Activated T-helper 1 cell treated with anti-CD3 and anti-CD28 coated beads, Interleukin-2, amount 50 U/mL, for 16 hours (primary cell): Measurements from ENCODE around the gene PC.

Source experiments
- DNase-seq, 2 donors: peaks; one replicate each; pipeline ENCODE4 v3.0.0-alpha.2; 2020; ENCODE audit warnings: low read depth in 1 of 2, low spot score in 1 of 2

PC gene

DNA sequence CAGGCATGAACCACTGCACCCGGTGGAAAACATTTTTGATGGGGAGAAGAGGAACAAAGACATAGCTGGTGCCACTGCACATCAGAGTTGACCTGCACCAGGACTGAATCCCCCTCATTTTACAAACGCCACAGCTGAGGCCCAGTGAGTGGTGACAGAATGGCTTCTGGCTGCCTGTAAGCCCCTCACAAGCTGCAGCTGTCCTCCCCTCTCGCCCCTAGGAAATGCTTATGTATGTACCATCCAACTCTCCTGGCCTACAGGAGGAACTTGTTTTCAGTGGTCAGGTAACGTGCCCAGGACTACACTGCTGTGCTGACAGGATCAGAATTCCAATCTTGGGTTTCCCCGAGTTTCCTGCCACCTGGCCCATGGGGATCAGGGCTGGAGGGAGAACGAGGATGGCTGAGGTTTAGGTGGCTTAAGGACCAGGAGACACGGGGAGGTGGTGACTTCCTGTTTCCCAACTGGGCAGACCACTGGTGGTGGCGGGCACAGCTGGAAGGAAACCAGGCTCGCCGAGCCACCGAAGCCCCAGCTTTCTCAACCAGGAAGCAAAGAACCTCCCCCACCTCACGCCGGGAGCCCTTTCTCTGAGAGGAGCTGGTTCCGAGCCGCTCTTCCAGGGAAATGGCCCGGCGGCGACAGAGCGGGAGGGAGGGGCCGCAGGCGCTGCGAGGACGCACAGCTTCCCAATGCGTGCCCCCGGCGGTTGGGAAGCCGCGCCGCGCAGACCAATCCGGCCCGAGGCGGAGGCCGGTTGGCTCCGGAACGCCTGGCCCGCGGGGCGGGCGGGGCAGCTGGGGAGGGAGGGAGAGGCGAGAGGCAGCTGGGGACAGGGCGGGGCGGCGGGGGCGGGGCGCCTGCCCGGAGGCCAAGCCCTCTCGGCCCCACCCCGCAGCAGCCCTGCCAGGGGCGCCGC is 102.3 kb downstream of the PC start:
- DNase-seq, result peak; percentile 51 to 65

DNA sequence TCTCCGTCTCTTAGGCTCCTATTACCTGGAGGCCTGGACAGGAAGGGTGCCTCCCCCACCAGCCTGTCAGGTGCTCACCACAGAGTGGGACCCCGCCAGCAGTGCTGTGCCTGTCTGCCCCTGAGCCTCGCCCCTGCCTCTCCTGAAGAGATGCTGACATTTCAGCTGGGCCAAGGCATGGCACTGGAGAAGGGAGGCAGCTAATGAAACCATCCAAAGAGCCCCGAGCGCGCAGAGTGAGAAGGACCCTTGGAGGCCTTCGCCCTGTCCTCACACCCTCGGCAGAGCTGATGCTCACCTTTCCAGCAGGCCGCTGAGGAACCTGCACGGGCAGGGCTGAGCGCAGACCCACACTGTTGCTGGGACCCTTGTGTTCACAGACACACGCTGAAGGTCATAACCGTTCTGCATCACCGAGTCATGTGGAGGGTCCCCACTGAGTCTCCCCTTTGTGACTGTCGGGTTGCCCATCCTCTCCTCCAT is 103.4 kb downstream of the PC start:
- DNase-seq, result no peak

DNA sequence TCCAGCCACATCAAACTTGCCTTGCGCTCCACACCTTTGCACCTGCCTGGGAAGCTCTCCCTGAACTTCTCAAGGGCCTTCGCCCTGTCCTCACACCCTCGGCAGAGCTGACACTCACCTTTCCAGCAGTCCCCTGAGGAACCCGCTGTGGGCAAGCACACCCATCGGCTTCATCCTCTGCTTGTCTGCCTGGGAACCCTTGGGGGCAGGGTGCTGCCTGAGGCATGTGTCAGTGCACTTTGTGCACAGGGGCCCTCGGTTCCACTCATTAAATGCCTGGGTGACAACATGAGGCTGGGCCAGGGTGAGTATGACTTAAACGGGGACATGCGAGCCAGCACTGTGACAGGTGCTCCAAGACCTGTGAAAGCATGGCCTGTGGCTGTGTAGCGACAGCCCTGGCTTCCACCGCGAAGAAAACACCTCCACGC is 103.9 kb downstream of the PC start:
- DNase-seq, result no peak

DNA sequence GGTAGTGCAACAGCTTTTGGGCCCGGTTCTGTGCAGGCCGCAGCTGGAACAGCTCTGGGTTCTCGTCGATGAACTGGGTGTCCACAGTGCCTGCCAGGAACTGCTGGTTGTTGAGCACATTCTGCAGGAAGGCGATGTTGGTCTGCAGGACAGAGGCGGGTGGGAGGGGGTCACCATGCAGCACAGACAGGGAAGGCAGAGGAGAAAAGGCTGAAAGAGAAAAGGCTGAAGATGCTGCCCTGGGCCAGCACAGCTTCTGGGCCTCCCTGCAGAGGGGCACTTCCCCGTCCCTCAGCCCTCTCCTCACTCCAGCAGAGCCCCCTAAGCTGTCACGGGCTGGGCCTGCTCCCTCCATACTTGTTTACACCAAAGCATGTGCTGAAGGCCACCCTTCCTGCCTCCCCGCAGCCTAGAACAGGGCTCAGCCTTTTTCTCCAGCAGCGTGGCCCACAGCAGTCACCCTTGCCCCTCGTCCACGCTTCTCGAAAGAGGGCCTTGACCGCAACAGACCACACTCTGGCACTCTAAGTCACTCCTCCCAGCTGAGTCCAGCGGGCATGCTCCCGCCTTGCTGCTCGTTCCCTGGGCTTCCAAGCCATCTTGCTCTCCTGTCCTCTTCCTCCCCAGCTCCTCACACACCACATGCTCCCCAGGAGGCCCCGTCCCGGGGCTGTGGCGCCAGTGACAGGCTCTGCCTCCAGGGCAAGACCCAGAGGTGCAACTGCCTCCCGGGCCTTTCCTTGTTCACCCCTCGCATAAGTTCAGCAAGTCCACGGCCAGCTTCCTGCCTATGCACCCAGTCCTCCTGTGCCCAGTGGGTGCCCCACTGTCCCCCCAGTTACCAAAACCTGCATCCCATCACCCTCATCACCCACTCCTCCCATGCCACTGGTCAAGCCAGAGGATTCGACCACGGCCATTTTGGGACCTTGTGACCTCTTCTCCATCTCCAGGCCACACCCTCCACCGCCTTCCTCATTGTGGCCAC is 104.6 kb downstream of the PC start:
- DNase-seq, result no peak

DNA sequence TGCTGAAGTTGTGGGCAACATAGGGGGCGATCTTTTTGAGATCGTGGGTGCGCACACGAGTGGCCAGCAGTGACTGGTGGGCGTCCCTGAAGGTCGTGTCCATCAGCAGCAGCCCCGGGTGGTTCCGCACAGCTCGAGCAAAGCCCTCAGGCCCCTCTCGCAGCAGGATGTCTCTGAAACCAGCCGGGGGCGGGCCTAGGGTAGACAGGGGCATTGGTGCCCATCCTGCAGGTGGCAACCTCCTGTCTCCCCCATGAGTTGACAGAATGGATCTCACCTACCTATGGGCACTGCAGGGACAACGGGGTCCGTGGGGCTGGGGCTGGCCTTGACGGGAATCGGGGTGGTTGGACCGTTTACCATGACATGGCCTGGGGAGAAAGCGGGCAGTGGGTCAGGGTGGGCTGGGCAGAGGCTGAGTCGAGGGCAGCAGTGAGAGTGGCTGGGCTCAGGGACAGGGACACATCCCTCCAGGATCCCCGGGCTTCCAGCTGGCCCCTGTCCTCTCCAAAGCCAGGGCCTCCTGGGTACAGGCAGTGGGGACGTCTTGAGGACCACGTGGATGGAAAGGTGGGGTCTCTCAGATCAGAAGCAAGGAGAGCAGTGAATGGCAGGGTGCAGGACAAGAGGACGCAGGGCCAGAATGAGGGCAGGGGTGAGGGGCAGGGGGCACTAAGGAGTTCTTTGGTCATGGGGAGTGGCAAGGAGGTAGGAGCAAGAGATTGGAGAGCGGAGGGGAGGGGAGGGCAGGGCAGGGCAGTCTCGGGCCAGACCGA is 105.5 kb downstream of the PC start:
- DNase-seq, result no peak

DNA sequence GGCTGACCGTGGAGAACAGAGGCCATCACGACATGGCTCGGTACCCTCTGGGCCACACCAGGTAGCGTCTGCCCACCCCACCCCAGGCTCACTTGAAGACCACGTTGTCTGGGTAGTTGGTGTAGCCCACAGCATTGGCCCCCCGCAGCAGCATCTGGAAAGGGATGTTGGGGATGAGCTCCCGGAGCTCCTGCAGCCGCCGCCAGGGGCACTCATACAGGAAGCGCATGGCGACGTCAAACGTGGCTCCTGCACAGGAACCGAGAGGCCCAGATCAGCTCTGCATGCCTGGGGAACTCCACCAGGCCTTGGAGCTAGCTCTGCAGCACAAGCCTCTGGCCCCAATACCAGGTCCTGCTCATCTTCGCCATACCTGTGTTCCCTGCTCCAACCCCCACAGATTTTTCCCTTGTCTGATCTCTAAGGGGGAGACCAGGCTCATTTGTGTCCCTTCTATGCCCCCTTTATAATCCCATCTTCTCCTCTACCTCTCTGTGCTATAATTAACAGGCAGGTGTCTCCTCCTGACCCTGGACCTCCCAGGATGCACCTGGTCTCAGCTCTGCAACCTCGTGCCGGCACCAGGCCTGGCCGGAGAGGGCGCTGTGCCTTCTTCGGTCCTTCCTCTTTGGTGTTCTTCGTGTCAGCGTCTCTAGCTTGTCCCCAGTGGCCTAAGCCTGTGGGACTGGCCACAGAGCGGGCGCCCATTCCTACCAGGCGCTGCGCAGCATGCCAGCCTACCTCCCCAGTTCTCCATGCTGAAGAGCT is 106.3 kb downstream of the PC start:
- DNase-seq, result no peak

DNA sequence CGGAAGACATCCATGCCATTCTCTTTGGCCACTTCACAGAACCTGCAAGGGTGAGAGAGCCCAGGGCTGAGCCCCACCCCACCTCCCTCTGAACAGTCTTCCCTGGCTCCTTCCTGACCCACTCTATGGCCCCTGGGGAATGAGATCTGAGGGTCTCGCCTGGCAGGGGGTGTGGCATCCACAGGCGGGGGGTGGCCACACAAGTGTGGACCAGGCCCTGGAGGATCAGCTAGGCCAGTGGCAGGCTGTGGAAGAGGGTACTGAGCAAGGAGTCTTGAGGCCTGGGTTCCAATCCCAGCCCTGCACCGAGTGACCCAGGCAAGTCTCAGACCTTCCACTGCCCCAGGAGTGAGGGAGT is 107.0 kb downstream of the PC start:
- DNase-seq, result no peak

DNA sequence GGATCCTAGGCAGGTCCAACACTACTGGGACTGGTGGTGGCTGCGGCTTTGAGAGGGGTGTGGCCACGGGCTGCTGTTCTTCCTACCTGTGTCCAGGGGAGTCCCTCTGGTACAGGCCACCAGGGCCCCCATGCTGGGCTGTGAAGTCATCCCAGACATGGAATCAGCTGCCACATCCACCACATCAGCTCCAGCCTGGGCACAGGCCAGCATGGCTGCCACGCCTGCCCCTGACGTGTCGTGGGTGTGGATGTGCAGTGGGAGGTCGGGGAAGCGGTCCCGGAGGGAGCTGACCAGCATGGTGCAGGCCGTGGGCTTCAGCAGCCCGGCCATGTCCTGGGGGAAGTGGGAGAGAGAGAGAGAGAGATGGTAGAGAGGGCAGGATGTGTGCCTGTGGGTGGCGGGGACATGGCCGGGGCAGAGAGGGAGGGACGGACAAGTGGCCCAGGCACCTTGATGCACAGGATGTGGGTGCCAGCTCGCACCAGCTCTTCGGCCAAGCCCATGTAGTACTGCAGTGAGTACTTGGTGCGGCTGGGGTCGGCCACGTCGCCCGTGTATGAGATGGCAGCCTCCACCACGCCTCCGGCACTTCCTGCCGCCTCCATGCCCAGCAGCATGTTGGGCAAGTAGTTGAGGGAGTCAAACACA is 107.5 kb downstream of the PC start:
- no peak for DNase-seq

DNA sequence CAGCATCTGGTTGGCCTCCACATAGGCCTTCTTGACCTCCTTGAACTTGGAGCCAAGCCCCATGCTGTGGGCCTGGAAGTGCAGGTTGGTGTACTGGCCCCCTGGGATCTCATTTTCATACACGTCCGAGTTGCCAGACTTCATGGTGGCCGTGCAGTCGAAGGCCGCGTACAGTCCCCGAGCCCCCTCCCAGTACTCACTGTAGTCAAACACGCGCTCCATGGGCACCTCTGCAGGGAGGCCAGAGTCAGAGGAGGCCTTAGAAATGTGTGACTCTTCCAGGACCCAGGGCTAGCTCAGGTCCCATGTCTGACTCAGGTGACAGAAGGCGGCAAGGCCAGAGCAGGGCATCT is 108.0 kb downstream of the PC start:
- no peak for DNase-seq

DNA sequence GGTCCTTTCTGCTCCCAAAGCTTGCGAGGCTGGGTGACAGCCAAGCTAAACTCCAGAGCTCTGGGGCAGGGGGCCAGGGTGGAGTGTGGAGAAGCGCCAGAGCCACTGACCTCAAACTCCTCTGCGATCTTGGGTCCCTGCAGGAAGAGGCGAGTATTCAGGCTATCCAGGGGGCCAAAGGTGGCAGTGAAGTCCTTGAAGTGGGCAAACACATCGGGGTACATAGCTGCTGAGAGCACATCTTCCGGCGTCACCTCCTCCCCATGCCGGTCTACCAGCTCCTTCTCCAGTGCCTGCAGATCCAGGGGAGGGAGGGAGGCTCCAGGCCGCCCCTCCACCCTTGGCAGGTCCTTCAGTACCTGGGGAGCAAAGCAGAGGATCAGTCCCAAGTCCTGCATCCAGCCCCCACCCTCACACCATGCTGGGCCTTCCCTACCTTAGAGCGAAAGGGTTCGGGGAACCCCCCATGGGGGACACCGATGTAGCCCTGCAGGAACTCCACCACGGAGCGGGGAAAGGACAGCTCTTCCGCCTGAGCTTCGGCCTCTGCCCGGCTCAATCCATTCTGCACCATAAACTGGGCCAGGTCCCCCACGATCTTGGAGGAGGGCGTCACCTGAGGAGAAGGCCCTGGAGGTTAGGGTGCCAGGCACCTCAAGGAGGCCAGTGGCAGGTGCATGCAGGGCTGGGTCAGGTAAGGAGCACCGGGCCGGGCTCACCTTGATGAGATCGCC is 108.5 kb downstream of the PC start:
- no peak for DNase-seq

DNA sequence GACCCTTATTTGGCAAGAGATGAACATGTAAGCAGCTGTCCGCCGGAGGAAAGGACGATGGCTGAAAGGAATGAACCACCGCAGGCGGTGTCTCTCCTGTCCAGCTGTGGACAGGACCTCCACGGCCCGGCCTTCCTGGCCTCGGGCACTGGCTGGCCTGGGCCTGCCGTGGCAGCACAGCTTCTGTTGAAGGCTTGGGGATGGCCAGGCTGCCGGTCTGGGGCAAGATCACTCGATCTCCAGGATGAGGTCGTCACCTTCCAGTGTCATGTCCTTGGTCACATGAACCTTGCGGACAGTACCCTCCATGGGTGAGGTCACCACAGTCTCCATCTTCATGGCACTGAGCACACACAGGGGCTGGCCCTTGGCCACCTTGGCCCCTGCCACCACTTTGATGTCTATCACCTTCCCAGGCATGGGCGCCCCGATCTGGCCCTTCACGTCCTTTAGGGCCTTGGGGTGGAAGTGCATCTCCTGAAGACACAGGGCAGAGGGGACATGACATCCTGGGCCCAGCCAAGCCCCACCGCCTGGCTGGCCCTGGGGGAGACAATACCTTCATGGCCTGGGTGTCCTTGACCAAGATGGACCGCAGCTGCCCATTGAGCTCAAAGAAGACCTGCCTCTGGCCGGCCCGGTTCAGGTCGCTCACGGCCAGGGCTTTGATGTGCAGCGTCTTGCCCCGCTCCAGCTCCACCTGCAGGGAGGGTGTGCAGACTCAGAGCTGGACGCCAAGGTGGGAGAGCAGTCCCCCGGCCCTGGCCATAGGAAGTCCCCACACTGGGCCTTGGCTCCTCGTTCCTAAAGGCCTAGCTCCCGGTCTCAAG is 109.3 kb downstream of the PC start:
- DNase-seq, result no peak

DNA sequence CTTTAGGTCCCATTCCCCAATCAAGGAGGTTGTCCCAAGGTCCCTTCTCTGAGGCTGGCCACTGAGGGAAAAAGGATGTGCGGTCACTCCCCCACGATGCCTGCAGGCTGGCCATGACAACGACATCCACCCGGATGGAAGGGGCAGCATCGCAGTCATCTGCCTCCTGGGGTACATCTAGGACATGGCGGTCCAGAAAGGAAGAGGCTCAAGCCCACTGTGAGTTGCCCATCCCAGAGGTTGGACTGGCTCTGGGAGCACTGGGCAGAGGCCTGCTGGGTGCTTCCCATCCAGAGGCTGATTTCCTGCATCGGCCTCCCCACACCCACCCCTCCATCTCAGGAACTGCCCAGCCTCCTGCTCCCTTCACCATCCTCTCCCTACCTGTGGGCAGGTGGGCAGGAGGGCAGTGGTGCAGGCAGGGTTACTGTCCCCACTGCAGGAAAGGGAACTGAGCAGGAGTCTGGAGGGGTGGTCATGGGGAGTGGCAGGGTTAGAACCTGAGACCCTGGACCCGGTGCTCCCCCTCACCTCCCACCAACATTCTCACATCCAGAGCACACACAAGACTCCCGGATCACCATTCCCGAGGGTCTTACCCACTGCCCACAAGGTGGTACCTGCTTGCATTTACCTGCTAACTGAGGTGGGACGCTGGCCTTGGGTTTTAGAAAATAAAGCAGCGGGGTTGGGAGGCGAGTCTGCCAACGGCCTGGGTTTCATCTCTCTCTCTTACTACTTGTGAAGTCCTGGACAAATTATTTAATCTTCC is 110.5 kb downstream of the PC start:
- DNase-seq, result no peak

DNA sequence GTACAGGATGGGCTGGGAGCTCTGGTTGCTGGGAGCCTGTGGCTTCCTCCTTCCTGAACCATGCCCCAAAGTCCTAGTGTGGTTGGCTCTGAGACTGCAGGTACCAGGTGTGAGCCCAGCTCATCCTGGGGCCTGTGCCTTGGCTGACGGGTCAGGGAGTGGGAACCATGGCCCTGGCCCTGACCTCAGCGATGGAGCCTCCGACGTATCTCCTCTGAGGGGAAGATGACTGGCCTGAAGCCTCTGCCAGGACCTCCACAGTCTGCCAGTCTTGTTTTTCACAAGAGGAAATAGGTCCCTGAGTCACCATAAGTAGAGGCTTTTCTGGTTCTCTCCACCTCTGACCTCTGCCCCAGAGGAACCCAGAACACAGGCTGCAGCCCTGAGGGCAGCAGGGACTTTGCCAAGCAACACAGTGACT is 111.5 kb downstream of the PC start:
- DNase-seq, result no peak

DNA sequence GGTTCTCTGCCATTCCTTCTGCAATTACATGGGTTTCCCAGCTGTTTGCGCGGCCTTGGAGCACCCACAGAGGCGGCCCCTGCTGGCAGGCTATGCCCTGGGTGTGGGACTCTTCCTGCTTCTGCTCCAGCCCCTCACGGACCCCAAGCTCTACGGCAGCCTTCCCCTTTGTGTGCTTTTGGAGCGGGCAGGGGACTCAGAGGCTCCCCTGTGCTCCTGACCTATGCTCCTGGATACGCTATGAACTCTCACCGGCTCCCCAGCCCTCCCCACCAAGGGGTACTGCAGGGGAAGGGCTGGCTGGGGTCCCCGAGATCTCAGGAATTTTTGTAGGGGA is 112.3 kb downstream of the PC start:
- DNase-seq, result no peak

DNA sequence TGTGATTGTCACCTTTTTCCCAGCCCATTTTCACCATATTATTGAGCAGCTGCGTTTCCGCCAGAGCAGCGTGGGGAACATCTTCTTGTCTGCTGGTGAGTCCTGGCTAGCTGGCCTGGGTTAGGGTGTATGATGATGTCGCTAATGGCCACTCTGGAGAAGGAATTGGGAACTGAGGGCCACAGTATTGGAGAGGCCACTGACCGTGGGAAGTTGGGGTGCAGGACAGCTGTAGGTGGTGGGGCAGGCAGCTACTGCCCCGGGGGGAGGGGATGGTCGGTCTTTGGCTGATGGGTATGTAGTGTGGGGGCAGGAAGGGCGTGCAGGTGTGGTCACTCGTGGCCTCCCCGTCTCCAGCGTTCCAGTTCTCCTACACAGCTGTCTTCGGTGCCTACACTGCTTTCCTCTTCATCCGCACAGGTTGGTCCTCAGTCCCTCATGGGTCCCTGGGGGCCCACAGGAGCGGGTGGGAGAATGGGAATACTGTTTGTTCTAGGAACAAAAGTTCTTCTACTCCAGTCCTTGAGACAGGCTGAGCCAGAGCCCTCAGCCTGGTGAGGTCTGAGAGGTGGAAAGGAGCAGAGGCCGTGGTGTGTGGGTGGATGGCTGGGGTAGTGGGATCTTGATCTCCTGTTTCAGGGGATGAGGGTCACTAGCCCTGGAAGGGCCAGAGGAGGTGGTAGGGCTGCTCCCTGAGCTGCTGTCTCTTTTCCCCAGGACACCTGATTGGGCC is 112.9 kb downstream of the PC start:
- DNase-seq, result no peak

DNA sequence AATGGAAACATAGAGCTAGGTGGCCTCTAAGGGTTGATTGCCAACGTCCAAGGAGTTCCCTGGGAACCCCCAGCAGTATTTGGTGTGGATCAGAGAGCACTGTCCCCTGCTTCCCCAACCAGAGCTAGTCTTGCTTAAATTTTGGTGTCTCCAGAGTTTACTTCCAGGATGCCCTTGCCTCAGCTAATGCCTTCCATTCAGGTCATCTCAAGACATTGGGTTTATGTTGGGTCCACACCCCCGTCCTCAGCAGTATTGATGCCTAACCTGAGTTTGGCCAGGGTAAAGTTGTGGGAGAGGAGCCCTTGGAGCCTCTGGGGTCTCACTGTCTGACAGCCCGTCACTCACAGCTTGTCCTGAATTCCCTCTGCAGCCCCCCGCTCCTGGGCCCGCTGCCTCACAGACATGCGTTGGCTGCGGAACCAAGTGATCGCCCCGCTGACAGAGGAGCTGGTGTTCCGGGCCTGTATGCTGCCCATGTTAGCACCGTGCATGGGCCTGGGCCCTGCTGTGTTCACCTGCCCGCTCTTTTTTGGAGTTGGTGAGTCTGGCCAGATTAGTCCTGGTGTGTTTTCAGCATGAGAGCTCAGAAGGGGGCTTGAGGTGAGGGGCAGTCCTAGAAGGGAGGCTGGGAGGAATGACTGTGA is 113.6 kb downstream of the PC start:
- DNase-seq, result no peak
